ENCODE measurements around the gene DYRK3. TPM values are rescaled to one million over a fixed set of nuclear protein-coding genes. Genes with fewer than 3 reads are reported as not detected.
A peak's percentile ranks its signal among the peaks of the same experiment; 100 is the strongest.

DYRK3 gene
- total RNA-seq, 4 donors from 2014 or later, result 0.85 to 1.8 (median 1.0) TPM

GRCh38 chr1:206646504-206646903 is 11.2 kb downstream of the DYRK3 start:
- H3K4me1 ChIP-seq, result peaks cover 0 to 4% of the 10 kb centered on the region in 2 donors
- DNase-seq (no peak), ATAC-seq (no peak)

GRCh38 chr1:206647224-206647623 is 11.9 kb downstream of the DYRK3 start:
- DNase-seq, result no peak
- in situ Hi-C loops (cut with MboI; ENCODE audit: low sequenced_read_pairs in 4 of 4) (loop anchor here in 1 of 4 donors (25.0 kb wide), 1 partner anchor 415 kb away; the partner anchor contains the start of genes PFKFB2 and YOD1), intact Hi-C loops (cut with DNase I; ENCODE audit: low total_unique reads) (no loop called here)
- H3K27me3 ChIP-seq, result no peaks in the 10 kb centered on the region
- peaks cover 0 to 4% of the 10 kb centered on the region in 2 donors for H3K4me1 ChIP-seq
- no peak for ATAC-seq
- H3K9me3 ChIP-seq, result no peaks in the 10 kb centered on the region
- no peak overlapping the region for H3K4me3 ChIP-seq
- no peaks in the 10 kb centered on the region for H3K36me3 ChIP-seq
- H3K27ac ChIP-seq, result no peak overlapping the region
- no peak for TF ChIP-seq CTCF (IDR thresholded peaks at IDR 0.05 in 4 of 5, conservative IDR thresholded peaks at IDR 0.05 in 1 of 5)
- no peak for TF ChIP-seq POLR2A (IDR thresholded peaks at IDR 0.05)

More at GRCh38 chr1:206646504-206646903, 11.2 kb downstream of the DYRK3 start:
- intact Hi-C loops (cut with DNase I; ENCODE audit: low total_unique reads) (no loop called here), in situ Hi-C loops (cut with MboI; ENCODE audit: low sequenced_read_pairs in 4 of 4) (loop anchor here in 1 of 4 donors (25.0 kb wide), 1 partner anchor 416 kb away; the partner anchor contains the start of genes PFKFB2 and YOD1)
- Histone ChIP-seq H3K4me3 (no peak overlapping the region), H3K27me3 (no peaks in the 10 kb centered on the region), H3K27ac (no peak overlapping the region), H3K9me3 (no peaks in the 10 kb centered on the region), H3K36me3 (no peaks in the 10 kb centered on the region)
- TF ChIP-seq POLR2A (IDR thresholded peaks at IDR 0.05) (no peak), CTCF (IDR thresholded peaks at IDR 0.05 in 4 of 5, conservative IDR thresholded peaks at IDR 0.05 in 1 of 5) (no peak)

GRCh38 chr1:206649261-206649921 is 14.1 kb downstream of the DYRK3 start:
- H3K27ac ChIP-seq, result peak overlapping the region; percentile 16 to 48 (median 43)

GRCh38 chr1:206651014-206651413 is 15.7 kb downstream of the DYRK3 start:
- Histone ChIP-seq H3K36me3 (no peaks in the 10 kb centered on the region), H3K4me3 (no peak overlapping the region), H3K27ac (peak overlapping the region in 1 of 4 donors; percentile 48), H3K9me3 (no peaks in the 10 kb centered on the region), H3K4me1 (peaks cover 0 to 9% of the 10 kb centered on the region in 2 donors), H3K27me3 (no peaks in the 10 kb centered on the region)
- intact Hi-C loops (cut with DNase I; ENCODE audit: low total_unique reads) (no loop called here), in situ Hi-C loops (cut with MboI; ENCODE audit: low sequenced_read_pairs in 4 of 4) (loop anchor here in 3 of 4 donors (10.0 to 25.0 kb wide), 4 partner anchors 154 to 264 kb away; no protein-coding TSS in a partner anchor)
- TF ChIP-seq POLR2A (IDR thresholded peaks at IDR 0.05), result no peak
- TF ChIP-seq CTCF (IDR thresholded peaks at IDR 0.05 in 4 of 5, conservative IDR thresholded peaks at IDR 0.05 in 1 of 5), result no peak
- DNase-seq, result no peak
- ATAC-seq, result no peak

More at GRCh38 chr1:206649261-206649921, 14.1 kb downstream of the DYRK3 start:
- Histone ChIP-seq H3K27me3 (no peaks in the 10 kb centered on the region), H3K4me1 (peaks cover 0 to 4% of the 10 kb centered on the region in 2 donors), H3K4me3 (no peak overlapping the region), H3K36me3 (no peaks in the 10 kb centered on the region), H3K9me3 (no peaks in the 10 kb centered on the region)
- no peak for DNase-seq
- in situ Hi-C loops (cut with MboI; ENCODE audit: low sequenced_read_pairs in 4 of 4) (loop anchor here in 1 of 4 donors (25.0 kb wide), 1 partner anchor 413 kb away; the partner anchor contains the start of genes PFKFB2 and YOD1), intact Hi-C loops (cut with DNase I; ENCODE audit: low total_unique reads) (no loop called here)
- TF ChIP-seq POLR2A (IDR thresholded peaks at IDR 0.05) (no peak), CTCF (IDR thresholded peaks at IDR 0.05 in 4 of 5, conservative IDR thresholded peaks at IDR 0.05 in 1 of 5) (no peak)
- ATAC-seq, result no peak
